PC-9 (cell line): ENCODE measurements around the gene ACSL4. TPM values are rescaled to one million over a fixed set of nuclear protein-coding genes. Genes with fewer than 3 reads are reported as not detected.
"Not testable (repeated sequence)": the region's sequence is repeated elsewhere in the genome, so short reads cannot be mapped to it uniquely, and the experiment has no call there.

Source experiments
- BruUV-seq: library from RNA; stranded (reverse); fragments of 400-500 nt; replicated peaks from 2 replicates; lab custom pipeline; 2021; lab: Mats Ljungman, UMichigan
- CTCF ChIA-PET: fragments of 300-600 bp; sonication (Branson Sonifier 250); formaldehyde crosslinking; loops from one replicate; lab custom pipeline; 2022; ENCODE audit warnings: antibody characterized with exemption; lab: Charles Lee
- POLR2A ChIA-PET: fragments of 300-600 bp; sonication (Branson Sonifier 250); formaldehyde crosslinking; loops from one replicate; lab custom pipeline; 2022; ENCODE audit warnings: antibody characterized with exemption; ENCODE audit not compliant: unreplicated experiment; lab: Charles Lee
- DNase-seq, 2 experiments: peaks; one replicate each; pipeline versions ENCODE4 v3.0.0 to v3.0.0-alpha.2; 2015 to 2022; ENCODE audit warnings: mixed read lengths in 1 of 2
- H2AFZ ChIP-seq: fragments of 200-600 bp; sonication (generic); 2 replicates; pipeline ENCODE4 v1.8.1; 2017; ENCODE audit warnings: antibody characterized with exemption
- H3F3A ChIP-seq: fragments of 200-600 bp; sonication (generic); 2 replicates; pipeline ENCODE4 v1.8.1; 2017; ENCODE audit warnings: antibody characterized with exemption, mild to moderate bottlenecking, low read depth; ENCODE audit not compliant: insufficient read depth
- H3K27ac ChIP-seq: fragments of 200-600 bp; sonication (generic); 2 replicates; pipeline ENCODE4 v1.6.1; 2016; ENCODE audit warnings: mixed run types
- H3K27me3 ChIP-seq: fragments of 200-600 bp; sonication (generic); 2 replicates; pipeline ENCODE4 v1.6.1; 2016; ENCODE audit warnings: low read depth, mixed run types; ENCODE audit not compliant: insufficient read depth
- H3K36me3 ChIP-seq: fragments of 200-600 bp; sonication (generic); 2 replicates; pipeline ENCODE4 v1.6.1; 2016; ENCODE audit warnings: low read depth, mixed run types
- H3K4me1 ChIP-seq: fragments of 200-600 bp; sonication (generic); replicated peaks from 2 replicates; pipeline ENCODE4 v1.6.1; 2016; ENCODE audit warnings: mixed run types; ENCODE audit not compliant: insufficient read depth
- H3K4me2 ChIP-seq: fragments of 200-600 bp; sonication (generic); 2 replicates; pipeline ENCODE4 v1.6.1; 2017; ENCODE audit warnings: mixed run types
- H3K4me3 ChIP-seq: fragments of 200-600 bp; sonication (generic); 2 replicates; pipeline ENCODE4 v1.6.1; 2016; ENCODE audit warnings: mixed run types
- H3K79me2 ChIP-seq: fragments of 200-600 bp; sonication (generic); 2 replicates; pipeline ENCODE4 v1.6.1; 2017; ENCODE audit warnings: low read depth, mixed run types
- H3K9me2 ChIP-seq: fragments of 200-600 bp; sonication (generic); 2 replicates; pipeline ENCODE4 v1.8.1; 2017; ENCODE audit warnings: mild to moderate bottlenecking; ENCODE audit not compliant: insufficient read depth
- H3K9me3 ChIP-seq: fragments of 200-600 bp; sonication (generic); 2 replicates; pipeline ENCODE4 v1.8.1; 2016; ENCODE audit warnings: low read depth; ENCODE audit not compliant: insufficient read depth
- H4K20me1 ChIP-seq: fragments of 200-600 bp; sonication (generic); 2 replicates; pipeline ENCODE4 v1.8.1; 2017; ENCODE audit not compliant: insufficient read depth
- CTCF ChIP-seq: fragments of 200-600 bp; sonication (generic); conservative IDR thresholded peaks from 2 replicates; pipeline ENCODE4 v1.6.1; 2017; ENCODE audit warnings: mixed run types, antibody characterized with exemption, mild to moderate bottlenecking, moderate library complexity
- EZH2 ChIP-seq: fragments of 200-600 bp; sonication (generic); IDR thresholded peaks from 2 replicates; pipeline ENCODE4 v1.8.0; 2017; ENCODE audit warnings: antibody characterized with exemption, low read depth
- intact Hi-C: fragments of 100-400 bp; cut with micrococcal nuclease; formaldehyde crosslinking; loops from one replicate; pipeline ENCODE4 v1.10.0; 2022; ENCODE audit not compliant: unreplicated experiment
- total RNA-seq: library from RNA; stranded (reverse); gene quantifications from 2 replicates; pipeline ENCODE4 v1.2.3, GENCODE V29; 2021

The ACSL4 gene
- total RNA-seq, 1 experiment from 2014 or later, result 81.1 TPM

- Histone ChIP-seq H2AFZ (no peak overlapping the region), H3K4me3 (no peak overlapping the region), H3K36me3 (peaks cover 27% of the 10 kb centered on the region), H3K9me3 (no peaks in the 10 kb centered on the region), H3K27me3 (no peaks in the 10 kb centered on the region), H3K4me2 (no peak overlapping the region), H4K20me1 (no peaks in the 10 kb centered on the region), H3K4me1 (no peaks in the 10 kb centered on the region), H3F3A (0 out of 2 replicates have a peak, but pooled peaks cover 5% of the 10 kb centered on the region), H3K27ac (no peak overlapping the region), H3K9me2 (peaks cover 4% of the 10 kb centered on the region; the same call in 1 of the 2 replicates), H3K79me2 (no peaks in the 10 kb centered on the region)
- DNase-seq, result no peak
- TF ChIP-seq CTCF, result no peak
- TF ChIP-seq EZH2, result no peak
- ChIA-PET POLR2A (no interaction called here), CTCF (no interaction called here)
- intact Hi-C loops, result no loop called here
- BruUV-seq, result no TSS peak
Observed at GRCh38 chrX:109660435-109661143, 72.5 kb downstream of the ACSL4 start.

DNA sequence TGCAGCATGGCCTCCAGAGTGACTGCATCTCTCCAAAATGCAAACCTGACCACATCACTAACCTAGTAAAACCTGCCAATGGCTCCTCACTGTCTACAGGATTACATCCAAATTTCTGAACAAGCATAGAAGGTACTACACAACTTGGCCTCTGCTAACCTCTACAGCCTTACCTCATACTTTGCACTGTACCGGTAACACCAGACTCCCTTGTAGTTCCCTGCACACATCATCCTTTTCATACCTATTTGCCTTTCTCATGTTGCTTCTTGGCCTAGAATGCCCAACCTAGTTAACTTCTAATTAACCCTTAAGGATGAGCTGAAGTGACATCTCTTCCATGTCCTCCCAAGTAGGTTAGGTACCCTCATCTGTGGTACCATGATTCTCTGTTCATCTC, 74.7 kb downstream of the ACSL4 start:
- BruUV-seq, result no TSS peak
- Histone ChIP-seq H3K9me2 (peaks cover 4% of the 10 kb centered on the region; the same call in 1 of the 2 replicates), H4K20me1 (no peaks in the 10 kb centered on the region), H3K79me2 (no peaks in the 10 kb centered on the region), H3K4me2 (no peak overlapping the region), H3K36me3 (peaks cover 23% of the 10 kb centered on the region), H3K4me3 (no peak overlapping the region), H3K9me3 (no peaks in the 10 kb centered on the region), H2AFZ (no peak overlapping the region), H3F3A (0 out of 2 replicates have a peak, but pooled peaks cover 5% of the 10 kb centered on the region), H3K27ac (no peak overlapping the region), H3K27me3 (no peaks in the 10 kb centered on the region), H3K4me1 (no peaks in the 10 kb centered on the region)
- no peak for DNase-seq
- no peak for TF ChIP-seq EZH2
- ChIA-PET CTCF (no interaction called here), POLR2A (no interaction called here)
- intact Hi-C loops, result no loop called here

DNA sequence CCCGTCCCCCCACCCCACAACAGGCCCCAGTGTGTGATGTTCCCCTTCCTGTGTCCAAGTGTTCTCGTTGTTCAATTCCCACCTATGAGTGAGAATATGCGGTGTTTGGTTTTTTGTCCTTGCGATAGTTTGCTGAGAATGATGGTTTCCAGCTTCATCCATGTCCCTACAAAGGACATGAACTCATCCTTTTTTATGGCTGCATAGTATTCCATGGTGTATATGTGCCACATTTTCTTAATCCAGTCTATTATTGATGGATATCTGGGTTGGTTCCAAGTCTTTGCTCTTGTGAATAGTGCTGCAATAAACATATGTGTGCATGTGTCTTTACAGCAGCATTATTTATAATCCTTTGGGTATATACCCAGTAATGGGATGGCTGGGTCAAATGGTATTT, 75.7 kb downstream of the ACSL4 start:
- CTCF ChIA-PET, H3K4me1 ChIP-seq, H3K4me2 ChIP-seq, H4K20me1 ChIP-seq, intact Hi-C loops, POLR2A ChIA-PET, H3K27ac ChIP-seq, H3K79me2 ChIP-seq, H3K27me3 ChIP-seq, H3K9me2 ChIP-seq, DNase-seq, H3K4me3 ChIP-seq, H2AFZ ChIP-seq, H3F3A ChIP-seq, BruUV-seq, H3K9me3 ChIP-seq: not testable (repeated sequence)
- peaks cover 16% of the 10 kb centered on the region for H3K36me3 ChIP-seq

GRCh38 chrX:109656774-109657173, 76.3 kb downstream of the ACSL4 start:
- DNase-seq, result no peak
- no peaks in the 10 kb centered on the region for H3K27me3 ChIP-seq
- ChIA-PET CTCF (no interaction called here), POLR2A (no interaction called here)
- intact Hi-C loops, result no loop called here
- no peaks in the 10 kb centered on the region for H3K9me3 ChIP-seq
- H3K4me1 ChIP-seq, result no peaks in the 10 kb centered on the region
- H3K9me2 ChIP-seq, result peaks cover 4% of the 10 kb centered on the region; the same call in 1 of the 2 replicates
- H3K27ac ChIP-seq, result no peak overlapping the region
- no peak overlapping the region for H2AFZ ChIP-seq
- H3K36me3 ChIP-seq, result peaks cover 14% of the 10 kb centered on the region
- no peak overlapping the region for H3K4me2 ChIP-seq
- no peak overlapping the region for H3K4me3 ChIP-seq
- TF ChIP-seq CTCF (no peak), EZH2 (no peak)
- H4K20me1 ChIP-seq, result no peaks in the 10 kb centered on the region
- H3K79me2 ChIP-seq, result no peaks in the 10 kb centered on the region
- 0 out of 2 replicates have a peak, but pooled peaks cover 5% of the 10 kb centered on the region for H3F3A ChIP-seq
- no TSS peak for BruUV-seq
